HEK293 (cell line): ENCODE data around the gene CRYBB1.

Source experiments
- CTCF ChIP-seq: fragments of 450-650 bp; formaldehyde crosslinking; IDR thresholded peaks from 2 replicates; pipeline ENCODE4 v1.5.1; 2016; ENCODE audit warnings: missing biosample characterization, missing genetic modification characterization
- REST ChIP-seq: fragments of 450-650 bp; formaldehyde crosslinking; IDR thresholded peaks from 2 replicates; pipeline ENCODE4 v1.5.1; 2016; ENCODE audit warnings: missing biosample characterization, missing genetic modification characterization
- SP2 ChIP-seq: fragments of 450-650 bp; formaldehyde crosslinking; IDR thresholded peaks from 2 replicates; pipeline ENCODE4 v1.5.1; 2016; ENCODE audit warnings: missing biosample characterization, missing genetic modification characterization
- ZNF510 ChIP-seq: fragments of 450-650 bp; formaldehyde crosslinking; IDR thresholded peaks from 2 replicates; pipeline ENCODE4 v1.5.1; 2018; ENCODE audit warnings: mild to moderate bottlenecking, missing genetic modification characterization, missing biosample characterization; ENCODE audit not compliant: insufficient replicate concordance

DNA sequence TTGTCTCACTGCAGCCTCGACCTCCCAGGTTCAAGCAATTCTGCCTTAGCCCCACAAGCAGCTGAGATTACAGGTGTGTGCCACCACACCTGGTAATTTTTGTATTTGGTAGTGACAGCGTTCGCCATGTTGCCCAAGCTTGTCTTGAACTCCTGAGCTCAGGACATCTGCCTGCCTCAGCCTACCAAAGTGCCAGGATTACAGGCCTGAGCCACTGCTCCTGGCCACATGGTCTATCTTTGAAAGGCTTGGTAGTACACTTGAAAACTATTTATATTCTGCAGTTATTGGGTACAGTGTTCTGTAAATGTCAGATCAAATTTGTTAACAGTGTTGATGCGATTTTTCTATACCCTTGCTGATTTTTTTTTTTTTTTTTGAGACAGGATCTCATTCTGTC, 13.5 kb upstream of the CRYBB1 start:
- TF ChIP-seq CTCF (tag by site-specific recombination): no peak
- TF ChIP-seq ZNF510 (tag by site-specific recombination): no peak
- TF ChIP-seq REST: no peak
- no peak for TF ChIP-seq SP2 (tag by site-specific recombination)
